ENCODE measurements around the gene UGT1A8.

Gene UGT1A8

GRCh38 chr2:233822101-233822771 lies 204.8 kb downstream of the UGT1A8 start:
- no peak for FAIRE-seq

Data from endometrium (tissue), 2 donors.